ENCODE results near the gene ARHGAP10.

Gene ARHGAP10

GRCh38 chr4:147809211-147809610 lies 77.3 kb downstream of the ARHGAP10 start:
- no peak for TF ChIP-seq CTCF (IDR thresholded peaks at IDR 0.05; ENCODE audit: low read depth, low read length)
- H3K4me3 ChIP-seq (ENCODE audit: low read depth, low read length), result no peak overlapping the region

GRCh38 chr4:147811878-147812277 lies 80.0 kb downstream of the ARHGAP10 start:
- TF ChIP-seq CTCF (IDR thresholded peaks at IDR 0.05; ENCODE audit: low read depth, low read length), result no peak
- H3K4me3 ChIP-seq (ENCODE audit: low read depth, low read length), result no peak overlapping the region

GRCh38 chr4:147813109-147813773 lies 81.4 kb downstream of the ARHGAP10 start:
- no peak for TF ChIP-seq CTCF (IDR thresholded peaks at IDR 0.05; ENCODE audit: low read depth, low read length)
- no peak overlapping the region for H3K4me3 ChIP-seq (ENCODE audit: low read depth, low read length)

GRCh38 chr4:147813973-147814372 lies 82.1 kb downstream of the ARHGAP10 start:
- no peak for TF ChIP-seq CTCF (IDR thresholded peaks at IDR 0.05; ENCODE audit: low read depth, low read length)
- H3K4me3 ChIP-seq (ENCODE audit: low read depth, low read length), result no peak overlapping the region

- TF ChIP-seq CTCF (IDR thresholded peaks at IDR 0.05; ENCODE audit: low read depth, low read length), result no peak
- H3K4me3 ChIP-seq (ENCODE audit: low read depth, low read length), result no peak overlapping the region
These were observed 82.5 kb downstream of the ARHGAP10 start for GRCh38 chr4:147814376-147814775.

- TF ChIP-seq CTCF (IDR thresholded peaks at IDR 0.05; ENCODE audit: low read depth, low read length), result no peak
- no peak overlapping the region for H3K4me3 ChIP-seq (ENCODE audit: low read depth, low read length)
These were observed 83.9 kb downstream of the ARHGAP10 start for GRCh38 chr4:147815741-147816140.

GRCh38 chr4:147816382-147817254 lies 84.7 kb downstream of the ARHGAP10 start:
- no peak overlapping the region for H3K4me3 ChIP-seq (ENCODE audit: low read depth, low read length)
- no peak for TF ChIP-seq CTCF (IDR thresholded peaks at IDR 0.05; ENCODE audit: low read depth, low read length)
